Inflammatory macrophage treated with lipopolysaccharide for 1 hour (primary cell): ENCODE measurements around the gene MANEAL.
"Not testable (repeated sequence)": the region's sequence is repeated elsewhere in the genome, so short reads cannot be mapped to it uniquely, and the experiment has no call there.

Experiments
- DNase-seq, 2 donors: peaks; one replicate each; pipeline ENCODE4 v3.0.0-alpha.2; 2020 to 2022

The MANEAL gene, protein sequence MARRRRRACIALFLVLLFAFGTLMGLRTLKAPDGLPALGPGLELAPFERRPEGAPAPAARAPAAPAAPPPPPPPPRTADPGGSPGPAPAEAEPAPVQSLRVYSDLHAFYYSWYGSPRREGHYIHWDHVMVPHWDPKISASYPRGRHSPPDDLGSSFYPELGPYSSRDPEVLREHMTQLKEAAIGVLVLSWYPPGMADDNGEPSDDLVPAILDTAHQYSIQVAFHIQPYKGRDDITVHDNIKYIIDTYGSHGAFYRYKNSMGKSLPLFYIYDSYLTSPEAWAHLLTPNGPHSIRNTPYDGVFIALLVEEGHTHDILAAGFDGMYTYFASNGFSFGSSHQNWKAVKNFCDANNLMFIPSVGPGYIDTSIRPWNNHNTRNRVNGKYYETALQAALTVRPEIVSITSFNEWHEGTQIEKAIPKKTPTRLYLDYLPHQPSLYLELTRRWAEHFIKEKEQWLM

DNA sequence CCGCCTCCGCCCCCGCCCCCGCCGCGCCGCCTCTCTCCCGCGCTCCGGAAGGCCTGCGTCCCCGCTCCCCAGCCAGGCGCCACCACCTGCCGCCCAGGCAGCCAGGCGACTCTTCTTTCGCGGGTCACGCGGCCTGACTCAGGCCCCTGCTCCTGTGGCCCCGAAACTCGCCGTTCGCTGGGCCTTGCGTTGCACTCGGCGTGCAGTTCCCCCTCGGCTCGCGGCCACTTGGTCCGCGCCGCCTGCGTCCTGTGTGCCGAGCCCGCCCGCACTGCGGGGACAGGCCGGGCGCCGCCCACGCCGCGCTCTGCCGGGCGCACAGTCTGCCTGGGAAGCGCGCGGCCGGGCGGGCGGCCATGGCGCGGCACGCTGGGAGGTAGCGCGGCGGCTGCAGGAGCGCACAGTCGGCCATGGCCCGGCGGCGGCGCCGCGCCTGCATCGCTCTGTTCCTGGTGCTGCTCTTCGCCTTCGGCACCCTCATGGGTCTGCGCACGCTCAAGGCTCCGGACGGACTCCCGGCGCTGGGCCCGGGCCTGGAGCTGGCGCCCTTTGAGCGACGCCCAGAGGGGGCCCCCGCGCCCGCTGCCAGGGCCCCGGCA lies at the start of gene MANEAL:
TSS of gene MANEAL (plus strand) at position 75 of the 599 bp plus-strand sequence. CDS start at position 411, 336 bp downstream.
- peak; percentile 51 to 52 for DNase-seq

DNA sequence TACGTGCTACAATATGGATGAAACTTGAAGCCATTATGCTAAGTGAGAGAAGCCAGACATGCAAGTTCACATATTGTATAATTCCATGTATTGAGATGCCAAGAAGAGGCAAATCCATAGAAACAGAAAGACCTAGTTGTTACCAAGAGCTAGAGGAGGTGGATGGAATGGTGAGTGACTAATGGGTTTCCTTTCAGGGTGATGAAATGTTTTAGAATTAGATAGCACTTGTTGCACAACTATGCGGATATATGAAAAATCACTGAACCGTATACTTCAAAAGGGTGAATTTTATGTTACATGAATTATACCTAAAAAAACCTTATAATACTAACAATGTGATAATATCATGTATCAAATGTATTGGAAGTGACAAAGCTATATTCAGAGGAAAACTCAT lies 46.8 kb upstream of the MANEAL start:
- no peak for DNase-seq

DNA sequence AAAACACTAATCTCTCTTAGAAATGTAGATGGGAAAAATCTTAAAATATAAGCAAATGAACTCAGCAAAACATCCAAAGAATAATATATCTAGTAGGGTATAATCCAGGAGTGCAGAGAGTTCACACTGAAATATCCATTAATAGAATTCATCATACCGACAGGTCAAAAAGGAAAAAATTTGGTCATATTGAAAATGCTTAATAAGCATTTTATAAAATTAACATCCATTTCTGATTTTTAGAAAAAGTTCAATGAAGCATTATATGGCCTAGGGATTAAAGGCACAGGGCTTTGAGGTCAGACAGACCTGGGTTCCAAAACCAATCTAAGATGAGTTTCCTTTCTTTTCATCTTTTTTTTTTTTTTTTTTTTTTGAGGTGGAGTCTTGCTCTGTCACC lies 45.1 kb upstream of the MANEAL start:
- DNase-seq: no peak

GRCh38 chr1:37752213-37752582 lies 41.4 kb upstream of the MANEAL start:
- no peak for DNase-seq

DNA sequence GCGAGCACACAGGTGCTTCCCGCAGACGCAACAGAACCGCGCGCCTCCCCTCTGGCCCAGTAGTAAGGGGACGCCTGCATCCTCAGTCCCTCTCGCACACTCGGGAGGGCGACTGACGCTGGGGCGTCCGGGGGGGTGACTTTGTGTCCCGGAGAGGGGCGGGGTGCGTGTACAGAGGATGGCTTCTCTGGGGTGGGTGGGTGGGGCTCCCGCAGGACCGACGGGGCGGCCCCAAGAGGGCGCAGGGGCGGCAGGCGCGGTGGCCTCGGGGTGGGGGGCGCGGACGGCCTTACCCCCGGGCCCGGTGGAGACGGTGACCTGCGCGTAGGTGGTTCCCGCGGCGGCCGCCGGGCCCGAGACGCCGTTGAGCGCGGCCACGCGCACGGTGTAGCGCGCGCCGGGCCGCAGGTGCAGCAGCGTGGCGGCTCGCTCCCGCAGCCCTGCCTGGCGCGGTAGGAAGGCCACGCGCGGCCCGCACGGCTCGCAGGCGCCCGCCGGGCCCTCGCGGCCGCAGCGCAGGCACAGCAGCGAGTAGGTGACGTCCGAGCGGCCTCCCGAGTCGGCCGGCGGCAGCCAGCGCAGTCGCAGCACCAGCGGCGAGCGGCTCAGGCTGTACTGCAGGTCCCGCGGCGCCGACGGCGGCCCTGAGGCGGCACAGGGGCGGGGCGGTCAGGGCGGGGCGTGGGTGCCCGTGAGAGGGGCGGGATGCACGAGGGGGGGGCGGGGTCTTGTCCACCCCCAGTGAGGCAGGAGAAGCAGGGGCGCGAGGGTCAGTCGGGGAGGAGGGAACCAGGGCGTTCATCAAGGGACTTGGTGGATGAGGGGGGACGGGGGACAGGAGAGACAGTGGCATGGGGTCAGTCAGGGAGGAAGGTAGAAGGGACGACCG lies 40.8 kb upstream of the MANEAL start:
- DNase-seq: no peak

DNA sequence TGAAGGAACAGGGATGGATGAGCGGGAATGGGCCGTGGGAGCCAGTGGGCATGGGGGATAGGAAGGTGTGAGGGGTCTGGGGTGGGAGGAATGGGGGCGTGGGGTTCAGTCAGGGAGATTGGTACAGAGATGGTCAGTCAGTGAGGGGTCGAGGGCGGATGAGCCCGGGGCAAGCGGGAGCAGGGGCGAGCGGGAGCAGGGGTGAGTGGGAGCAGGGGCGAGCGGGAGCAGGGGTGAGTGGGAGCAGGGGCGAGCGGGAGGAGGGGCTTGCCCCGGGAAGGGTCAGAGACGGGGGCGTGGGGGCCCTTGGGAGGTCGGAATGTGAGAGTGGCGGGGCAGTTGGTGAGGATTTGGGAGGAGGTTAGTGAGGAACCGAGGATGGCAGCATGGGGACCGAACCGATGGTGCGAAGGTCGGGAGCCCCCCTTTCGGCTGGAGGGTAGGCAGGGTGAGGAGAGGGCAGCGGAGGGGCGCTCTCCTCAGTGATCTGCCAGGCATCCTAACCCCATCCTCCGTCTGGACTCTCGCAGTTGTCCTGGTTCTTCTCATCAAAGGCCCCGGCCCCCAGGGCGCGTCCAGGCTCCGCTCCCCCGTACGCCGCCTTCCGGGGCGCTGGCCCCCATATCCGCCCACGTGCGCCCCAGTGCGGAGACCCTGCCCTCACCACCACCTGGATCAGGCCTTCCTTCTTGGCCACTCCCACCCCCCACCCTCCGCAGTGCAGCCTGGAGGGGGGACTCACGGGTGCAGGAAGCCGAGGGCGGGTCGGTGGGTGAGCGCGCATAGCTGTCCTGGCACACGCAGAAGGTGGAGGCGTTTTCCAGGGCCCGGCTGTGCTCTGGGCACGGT lies 40.0 kb upstream of the MANEAL start:
- no peak for DNase-seq

- DNase-seq: peak in 1 of 2 donors; percentile 40
Measured at GRCh38 chr1:37755290-37755689, 38.4 kb upstream of the MANEAL start.

DNA sequence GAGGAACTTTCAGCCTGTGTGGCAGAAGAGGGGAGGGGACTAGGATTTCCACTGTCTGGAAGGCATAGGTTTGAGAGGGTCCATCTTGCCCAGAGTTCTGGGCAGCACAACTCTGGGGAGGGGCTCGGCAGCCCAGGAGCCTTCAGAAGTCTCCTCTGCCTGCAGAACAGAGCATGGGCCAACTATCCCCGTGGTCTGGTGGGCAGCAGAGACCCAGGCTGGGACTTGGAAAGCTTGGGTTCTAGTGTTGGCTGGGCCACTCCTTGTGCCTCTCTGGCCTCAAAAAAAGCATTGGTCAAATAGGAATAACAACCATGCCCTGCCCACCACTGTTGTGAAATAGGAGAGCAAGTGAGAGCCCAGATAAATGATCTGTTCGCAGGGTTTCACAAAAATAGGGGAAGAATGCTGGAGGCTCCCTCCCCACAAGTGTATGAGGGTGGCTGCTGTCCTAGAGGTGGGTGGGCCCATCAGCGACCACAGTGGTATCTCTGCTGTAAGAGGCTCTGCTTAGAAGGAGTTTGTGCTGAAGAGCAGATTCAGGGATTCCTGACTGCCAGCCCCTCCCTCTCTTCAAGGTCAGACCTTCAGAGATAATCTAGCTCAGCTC lies 37.6 kb upstream of the MANEAL start:
- DNase-seq: peak; percentile 42 to 56

GRCh38 chr1:37759451-37759850 lies 34.2 kb upstream of the MANEAL start:
- no peak for DNase-seq

DNA sequence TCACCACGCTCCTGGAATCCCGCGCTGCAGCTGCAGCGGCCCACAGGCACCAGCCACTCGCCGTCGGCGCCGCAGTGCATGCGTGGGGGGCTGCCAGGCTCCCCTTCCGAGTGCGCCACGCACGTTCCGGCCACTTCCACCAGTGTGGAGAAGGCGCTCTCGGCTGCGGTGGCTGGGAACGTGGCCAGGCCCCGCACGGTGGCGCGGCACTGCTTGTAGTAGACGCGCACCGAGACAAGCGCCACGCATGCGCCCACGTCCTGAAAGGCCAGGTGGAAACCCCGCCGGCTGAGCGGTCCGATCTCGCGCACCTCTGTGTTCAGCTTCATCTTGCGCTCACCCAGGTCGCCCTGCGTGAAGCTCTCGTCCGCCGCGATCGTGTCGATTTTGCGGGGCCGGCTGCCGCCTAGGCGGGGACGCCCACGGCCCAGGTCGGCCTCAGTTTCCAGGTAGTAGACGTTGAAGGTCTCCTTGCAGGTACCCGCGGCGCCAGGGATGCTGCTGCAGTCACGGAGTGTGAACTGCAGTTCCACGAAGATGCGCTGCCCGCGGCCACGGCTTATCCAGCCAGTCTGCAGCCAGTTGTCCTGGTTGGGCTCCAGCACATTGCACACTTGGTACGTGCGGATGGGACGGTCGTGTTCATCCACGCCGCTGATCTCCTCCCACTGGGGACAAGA lies 32.1 kb upstream of the MANEAL start:
- no peak for DNase-seq

DNA sequence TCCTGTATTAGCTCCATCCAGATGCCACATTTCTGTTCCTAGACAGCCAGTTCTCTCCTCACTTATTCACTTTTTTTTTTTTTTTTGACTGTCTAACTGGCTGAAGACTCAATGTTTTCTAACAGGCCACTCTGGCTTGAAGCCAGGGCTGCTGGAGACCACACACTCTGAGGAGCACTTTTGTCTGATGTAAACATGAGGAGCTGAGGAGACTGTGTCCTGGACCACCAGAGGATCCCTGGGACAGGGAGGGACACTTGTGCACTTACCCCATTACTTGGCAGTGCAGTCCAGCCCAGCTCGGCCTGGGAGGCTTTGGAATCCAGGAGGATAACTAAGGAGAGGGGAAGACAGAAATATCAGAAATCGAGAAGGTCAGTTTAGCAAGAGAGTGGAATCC lies 31.1 kb upstream of the MANEAL start:
- no peak for DNase-seq

DNA sequence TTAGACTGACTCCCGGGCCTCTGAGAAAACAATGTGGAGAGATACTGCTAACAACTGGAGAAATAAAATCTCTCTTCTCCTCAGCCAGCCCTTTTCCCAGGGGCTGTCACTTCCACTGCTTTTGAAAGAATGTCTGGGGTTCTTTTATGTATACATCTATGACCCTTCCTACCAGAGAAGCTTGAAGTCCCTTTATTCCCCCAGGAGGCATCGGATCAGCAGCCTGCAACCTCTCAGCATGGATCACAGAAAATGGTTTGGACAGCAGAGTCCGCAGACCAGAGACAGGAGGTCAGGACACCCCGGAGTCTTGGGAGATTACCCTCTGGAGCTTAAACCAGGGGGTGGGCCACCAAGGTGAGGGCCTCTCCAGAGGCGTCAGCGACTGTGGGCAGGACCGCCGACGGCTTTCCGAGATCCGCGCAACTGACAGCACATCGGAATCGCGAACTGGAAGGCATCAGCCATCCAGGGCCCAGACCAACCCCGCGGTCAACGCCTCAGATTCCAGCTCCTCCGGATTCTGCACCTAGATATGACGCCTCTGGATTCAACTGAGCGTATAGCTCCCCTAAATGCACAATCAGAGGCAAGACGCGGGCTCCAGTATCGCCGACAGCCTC lies 29.7 kb upstream of the MANEAL start:
- no peak for DNase-seq

DNA sequence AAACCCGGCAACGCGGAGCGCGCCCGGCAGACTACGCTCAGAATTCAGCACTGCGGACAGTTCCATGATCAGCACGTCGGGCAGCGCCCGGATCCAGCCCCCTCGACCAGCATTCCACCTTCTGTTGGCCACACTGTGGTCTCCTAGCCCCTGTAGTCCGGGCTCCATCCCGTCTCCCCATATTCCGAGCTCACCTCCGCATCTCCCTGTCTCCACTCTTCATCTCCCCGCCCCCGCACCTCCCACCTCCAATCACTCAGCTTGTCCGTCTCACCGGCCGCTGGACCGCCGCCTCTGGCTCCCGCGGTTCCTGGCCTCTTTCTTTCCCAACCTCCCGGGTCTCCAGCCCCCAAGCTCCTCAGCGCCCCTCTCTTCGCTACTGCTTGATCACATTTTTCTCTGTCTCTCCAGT lies 29.2 kb upstream of the MANEAL start:
- DNase-seq: peak in 1 of 2 donors; percentile 42

DNA sequence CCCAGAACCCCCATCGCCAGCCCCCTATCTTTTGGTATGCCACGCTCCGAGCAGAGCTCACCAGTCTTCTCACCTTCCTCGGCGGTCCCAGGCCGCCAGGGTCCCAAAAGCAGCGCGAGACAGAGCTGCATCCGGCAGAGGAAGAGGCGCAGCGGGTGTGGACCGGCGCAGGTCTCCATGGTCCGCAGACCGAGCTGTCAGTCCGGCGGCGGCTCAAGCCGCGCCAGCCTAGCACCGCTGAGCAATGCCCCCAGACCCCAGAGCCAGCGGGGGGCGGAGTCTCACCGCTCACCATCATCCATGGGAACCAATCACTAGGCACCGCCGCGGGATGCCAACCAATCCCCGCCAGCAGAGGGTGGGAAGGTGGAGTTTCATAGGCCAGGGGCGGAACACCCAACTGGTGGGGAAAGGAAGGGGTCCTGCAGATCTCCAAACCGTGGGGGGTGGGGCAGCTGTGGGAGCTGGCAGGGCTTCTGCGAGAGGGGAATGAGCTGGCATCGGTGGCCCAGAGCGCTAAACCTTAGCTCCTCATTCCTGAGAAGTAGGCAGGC lies 28.7 kb upstream of the MANEAL start, which contains the start of gene EPHA10:
TSS of gene EPHA10 (minus strand) at position 233 of the 554 bp plus-strand sequence. CDS start at position 179, 54 bp downstream.
- DNase-seq: no peak

DNA sequence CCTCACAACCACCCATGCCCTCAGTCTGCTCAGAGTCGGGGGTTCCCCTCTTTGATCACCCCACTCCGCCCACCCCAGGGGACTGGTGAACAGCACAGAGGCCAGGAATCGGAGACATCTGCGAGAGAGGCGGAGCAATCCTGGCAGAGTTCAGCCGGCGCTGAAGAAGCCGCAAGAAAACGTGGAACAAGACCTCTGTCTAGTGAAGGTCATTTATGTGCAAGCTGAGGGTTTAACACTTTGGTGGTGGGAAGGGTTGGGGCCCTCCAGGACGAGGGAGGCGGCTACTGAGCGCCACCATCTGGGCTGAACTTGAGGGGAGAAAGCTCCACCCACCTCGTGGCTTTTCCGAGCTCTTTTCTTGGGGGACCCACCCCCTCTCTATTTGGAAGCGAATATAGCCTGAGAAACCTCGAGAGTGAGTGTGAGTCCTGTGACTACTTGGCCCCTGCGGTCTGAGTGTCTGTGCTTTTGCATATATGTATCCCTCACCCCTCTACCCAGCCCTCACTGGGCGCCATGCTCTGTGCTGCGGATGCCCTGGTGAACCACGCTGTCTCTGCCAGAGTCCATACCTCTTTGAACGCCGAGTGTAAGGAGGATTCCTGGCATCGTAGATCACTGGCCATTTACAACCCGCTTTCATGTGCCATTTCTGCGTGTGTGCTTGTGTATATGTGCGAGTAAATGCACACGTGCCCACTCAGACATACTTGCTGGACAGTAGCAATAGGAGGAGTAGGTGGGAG lies 27.6 kb upstream of the MANEAL start:
- no peak for DNase-seq

DNA sequence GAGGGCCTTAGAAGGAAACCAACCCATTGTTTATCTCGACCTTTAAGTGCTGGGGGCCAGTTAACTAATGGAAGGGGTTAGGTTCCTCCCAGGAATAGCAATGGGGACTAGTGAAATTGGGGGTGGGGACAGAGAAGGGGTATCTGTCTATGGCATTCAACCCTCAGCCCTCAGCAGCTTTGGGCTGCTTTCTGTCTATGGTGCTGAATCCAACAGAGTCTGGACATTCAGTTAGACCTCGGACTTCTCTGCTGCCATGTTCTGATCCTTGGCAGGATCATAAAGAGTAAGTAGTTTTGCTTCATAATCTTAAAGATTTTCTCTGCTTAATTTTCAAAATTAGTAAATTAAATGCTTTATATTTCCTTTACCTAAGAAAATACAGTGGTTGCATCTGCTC lies 26.2 kb upstream of the MANEAL start:
- no peak for DNase-seq

DNA sequence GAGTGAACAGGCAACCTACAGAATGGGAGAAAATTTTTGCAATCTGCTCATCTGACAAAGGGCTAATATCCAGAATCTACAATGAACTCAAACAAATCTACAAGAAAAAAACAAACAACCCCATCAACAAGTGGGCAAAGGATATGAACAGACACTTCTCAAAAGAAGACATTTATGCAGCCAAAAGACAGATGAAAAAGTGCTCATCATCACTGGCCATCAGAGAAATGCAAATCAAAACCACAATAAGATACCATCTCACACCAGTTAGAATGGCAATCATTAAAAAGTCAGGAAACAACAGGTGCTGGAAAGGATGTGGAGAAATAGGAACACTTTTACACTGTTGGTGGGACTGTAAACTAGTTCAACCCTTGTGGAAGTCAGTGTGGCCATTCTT lies 22.2 kb upstream of the MANEAL start:
- not testable (repeated sequence) for DNase-seq

DNA sequence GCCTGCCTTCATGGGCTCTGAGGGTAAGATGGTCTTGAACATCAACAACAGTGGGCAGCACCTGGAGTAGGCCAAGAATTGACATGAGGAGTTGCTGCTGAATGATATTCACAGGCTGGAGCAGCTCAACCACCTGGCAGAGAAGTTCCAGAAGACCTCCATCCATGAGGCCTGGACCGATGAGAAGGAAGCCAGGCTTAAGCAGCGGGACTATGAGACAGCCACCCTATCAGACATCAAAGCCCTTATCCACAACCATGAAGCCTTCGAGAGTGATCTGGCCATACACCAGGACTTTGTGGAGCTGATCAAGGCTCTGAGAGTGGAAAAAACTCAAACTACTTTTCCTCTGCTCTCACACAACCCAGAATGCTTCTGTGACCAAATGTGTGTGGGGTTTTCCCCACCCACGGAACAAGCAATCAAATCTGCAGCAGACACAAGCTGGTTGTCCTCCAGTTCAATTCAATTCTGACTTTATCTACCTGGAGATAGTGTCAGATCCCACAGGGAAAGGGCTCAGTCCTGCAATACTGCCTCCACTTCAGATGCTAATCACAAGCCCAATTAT lies 16.6 kb upstream of the MANEAL start:
- DNase-seq: peak in 1 of 2 donors; percentile 20

DNA sequence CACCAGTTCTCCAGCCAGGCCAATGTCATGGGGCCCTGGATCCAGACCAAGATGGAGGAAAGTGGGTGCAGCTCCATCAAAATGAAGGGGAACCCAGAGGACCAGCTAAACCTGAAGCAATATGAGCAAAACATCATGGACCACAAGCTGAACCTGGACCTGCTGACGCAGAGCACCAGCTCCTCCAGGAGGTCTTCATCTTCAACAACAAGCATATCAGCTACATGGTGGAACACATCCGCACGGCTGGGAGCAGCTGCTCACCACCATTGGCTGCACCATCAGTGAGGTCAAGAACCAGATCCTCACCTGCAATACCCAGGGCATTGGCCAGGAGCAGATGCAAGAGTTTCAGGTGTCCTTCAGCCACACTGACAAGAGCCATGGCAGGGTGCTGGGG lies 15.0 kb upstream of the MANEAL start:
- no peak for DNase-seq
